NCI-H69 (cell line): Measurements from ENCODE around the gene PIGL.
"Not testable (repeated sequence)": the region's sequence is repeated elsewhere in the genome, so short reads cannot be mapped to it uniquely, and the experiment has no call there.

Source experiments
- DNase-seq: peaks from one replicate; lab custom pipeline; 2025; lab: John Stamatoyannopoulos, UW

PIGL gene

DNA sequence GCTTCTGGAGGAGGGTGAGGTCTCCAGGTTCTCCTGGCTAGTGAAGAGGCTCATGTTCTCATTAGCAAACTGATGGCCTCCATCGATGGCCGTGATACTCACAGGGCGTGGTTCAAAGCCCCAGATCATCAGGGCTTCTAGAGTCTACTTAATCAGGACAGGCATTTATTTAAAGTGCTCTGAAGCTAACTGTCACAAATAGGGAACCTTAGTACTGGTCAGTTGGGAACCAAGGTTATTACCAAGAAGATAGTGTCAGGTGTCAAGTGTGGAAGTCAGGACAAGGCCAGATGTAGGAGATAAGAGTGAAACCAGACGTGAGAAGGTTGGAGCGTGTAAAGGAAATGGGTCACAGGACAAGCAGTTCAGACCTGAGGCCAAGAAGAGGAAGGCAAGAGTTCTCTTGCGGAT, 56.9 kb downstream of the PIGL start:
- DNase-seq: no peak

DNA sequence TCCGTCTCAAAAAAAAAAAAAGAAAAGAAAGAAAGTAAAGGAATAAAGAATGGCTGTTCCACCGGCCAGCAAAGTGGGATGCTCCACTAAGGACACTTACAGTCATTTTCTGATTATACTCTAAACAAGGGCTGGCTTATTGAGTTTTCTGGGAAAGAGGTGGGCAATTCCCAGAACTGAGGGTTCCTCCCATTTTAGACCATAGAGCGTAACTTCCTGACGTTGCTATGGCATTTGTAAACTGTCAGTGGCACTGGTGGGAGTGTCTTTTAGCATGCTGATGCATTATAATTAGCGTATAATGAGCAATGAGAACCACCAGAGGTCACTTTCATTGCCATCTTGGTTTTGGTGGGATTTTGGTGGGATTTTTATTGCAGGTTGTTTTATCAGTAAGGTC, 58.0 kb downstream of the PIGL start:
- no peak for DNase-seq

DNA sequence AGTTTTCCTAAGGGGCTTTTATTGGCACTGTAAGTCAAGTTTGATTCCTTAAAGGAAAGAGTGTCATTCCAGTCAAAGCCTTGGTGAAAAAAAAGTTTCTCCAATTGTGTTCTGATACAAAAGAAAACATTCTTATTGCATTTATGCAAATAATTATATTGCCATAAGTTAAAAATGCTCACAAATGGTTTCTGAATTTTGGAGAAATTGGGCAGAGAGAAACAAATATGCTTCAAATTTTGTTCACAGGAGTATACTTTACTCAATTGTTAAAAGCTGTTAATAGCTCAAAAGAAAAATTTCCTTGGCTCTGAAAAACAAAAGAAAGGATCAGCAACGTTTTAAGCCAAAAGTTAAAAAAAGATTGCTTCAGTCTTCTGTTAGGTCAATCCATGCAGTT, 60.2 kb downstream of the PIGL start:
- DNase-seq: no peak

DNA sequence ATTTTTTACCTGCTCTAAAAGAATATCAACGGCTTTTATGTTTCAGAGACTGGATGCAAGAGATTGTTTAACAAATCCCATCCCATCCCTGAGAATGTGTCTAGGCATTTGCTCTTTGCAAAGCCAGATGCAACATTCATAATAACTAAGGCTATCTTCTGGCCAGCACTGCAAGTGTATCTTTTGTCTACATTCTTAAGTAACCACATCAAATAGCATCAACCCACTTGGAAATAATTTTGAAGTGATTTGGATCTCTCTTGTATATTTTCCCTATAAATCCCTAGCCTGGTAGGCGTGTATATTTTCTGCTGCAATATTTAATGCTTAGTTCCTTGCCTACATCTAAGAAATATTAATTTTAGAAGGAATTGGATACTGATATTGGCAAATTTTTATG, 64.3 kb downstream of the PIGL start:
- DNase-seq: no peak

DNA sequence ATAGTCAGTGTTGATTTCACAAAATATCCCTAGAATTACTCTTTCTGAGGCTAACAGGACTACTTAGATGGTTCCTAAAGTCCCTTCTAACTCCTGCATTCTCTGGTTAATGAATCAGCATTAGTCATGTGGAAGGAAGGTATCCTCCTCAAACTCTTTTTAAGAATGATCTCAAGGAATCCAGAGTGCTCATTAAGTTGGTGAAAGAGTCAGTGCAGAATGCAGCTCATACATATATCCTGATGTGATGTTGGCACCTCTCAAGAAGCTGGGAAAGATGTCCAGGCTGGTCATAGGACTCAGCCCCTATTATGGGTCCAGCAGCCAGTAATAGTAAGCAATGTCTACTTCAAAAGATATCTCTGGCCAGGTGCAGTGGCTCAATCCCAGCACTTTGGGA, 65.5 kb downstream of the PIGL start:
- DNase-seq: no peak

DNA sequence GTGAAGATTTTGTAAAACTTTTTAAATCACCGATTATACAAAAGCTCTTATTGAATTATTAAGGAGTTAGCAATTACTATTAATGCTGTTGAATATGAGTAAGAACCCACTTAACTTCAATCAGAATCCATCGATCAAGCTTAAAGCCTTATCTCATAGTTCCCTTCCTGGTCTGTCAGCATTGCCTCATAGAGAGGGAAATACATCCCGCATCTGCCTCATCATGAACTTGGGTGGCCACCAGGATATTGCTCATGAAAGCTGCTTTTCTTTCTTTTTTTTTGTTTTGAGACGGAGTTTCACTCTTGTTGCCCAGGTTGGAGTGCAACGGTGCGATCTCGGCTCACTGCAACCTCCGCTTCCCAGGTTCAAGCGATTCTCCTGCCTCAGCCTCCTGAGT, 66.7 kb downstream of the PIGL start:
- no peak for DNase-seq

DNA sequence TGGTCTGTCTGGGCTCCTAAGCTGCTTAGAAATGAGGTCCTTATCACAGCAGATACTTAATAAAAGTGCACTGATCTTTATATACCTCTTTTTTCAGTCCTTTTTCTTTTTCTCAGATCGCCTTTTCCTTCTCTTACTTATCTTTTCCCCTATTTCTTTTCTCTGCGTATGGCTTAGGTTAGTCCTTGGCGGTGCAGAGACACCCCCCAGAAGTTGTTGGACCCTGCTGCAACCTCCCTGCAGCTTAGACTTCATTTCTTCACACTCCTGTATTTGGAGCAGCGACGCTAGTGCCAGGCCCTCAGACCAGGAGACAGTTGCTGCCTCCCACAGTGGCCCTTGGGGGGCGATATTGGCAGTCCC, 68.6 kb downstream of the PIGL start:
- no peak for DNase-seq

DNA sequence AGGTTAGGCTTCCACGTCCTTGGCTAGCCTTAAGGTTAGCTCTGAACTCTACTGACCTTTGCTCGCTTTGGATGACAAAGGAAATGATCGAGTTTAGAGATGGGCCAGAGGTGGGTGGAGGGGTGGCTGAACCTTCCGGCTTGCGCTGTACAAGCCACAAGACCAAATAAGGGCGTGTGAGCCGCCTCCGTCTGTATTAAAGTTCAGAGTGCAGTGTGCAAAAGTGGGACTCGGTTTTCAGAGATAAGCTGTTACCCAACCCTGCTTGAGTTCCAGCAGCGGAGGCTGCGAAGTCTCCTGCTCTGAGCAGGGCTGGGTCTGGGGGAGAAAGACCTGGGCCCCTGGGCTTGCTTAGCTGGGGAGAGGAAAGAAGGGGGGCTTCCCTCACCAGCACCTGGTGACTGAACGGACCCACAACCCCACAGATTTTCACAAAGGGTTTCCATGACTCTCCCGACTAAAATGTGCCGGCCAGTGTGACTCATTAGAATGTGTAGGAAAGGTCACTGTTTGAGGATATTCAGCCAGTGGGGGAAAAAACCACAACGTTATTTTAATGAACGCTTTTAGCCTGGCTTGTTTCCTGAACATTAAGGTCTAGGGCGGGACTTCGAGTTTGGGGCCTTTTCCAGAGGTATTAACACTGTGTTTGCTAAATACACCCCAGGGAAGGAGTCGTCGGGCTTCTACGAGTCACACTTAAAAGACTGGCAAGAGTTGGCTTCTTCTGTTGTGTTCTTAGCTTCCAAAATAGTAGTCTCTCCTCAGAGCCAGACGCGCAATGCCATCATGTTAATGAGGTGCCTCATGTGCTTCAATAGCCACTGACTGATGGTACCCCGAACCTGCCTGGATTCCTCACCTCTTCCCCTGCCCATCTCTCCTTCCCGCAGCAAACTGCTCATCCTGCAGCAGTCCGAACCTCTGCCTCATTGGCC, 69.3 kb downstream of the PIGL start:
- DNase-seq: no peak

DNA sequence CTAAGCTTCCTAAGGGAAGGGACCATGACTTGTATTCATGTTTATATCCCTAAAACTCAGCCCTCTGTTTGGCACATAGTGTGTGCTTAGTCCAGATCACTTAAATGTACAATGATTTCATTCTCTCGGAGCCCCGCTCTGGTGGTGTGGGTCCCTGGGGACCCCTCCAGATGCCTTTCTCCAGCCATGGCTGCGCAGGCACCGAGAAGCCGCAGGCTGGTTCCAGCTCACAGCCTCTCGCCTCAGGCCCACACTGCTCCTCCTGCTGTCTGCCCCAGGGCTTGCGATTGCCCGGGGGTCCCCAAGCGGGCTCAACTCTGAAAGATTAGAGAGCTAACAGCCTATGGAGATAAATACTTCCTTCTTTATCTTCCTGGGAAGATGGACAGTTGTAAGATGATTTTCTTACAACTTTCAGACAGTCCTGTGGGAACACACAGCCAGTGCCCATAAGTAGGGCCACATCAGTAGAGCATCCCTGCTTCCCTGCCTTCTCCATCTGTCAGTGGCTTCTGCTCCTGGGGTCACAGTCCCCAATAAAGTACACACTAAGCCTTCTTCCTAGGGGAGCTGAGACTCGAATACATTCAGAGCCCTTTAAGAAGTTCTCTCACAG, 70.0 kb downstream of the PIGL start:
- DNase-seq: no peak

DNA sequence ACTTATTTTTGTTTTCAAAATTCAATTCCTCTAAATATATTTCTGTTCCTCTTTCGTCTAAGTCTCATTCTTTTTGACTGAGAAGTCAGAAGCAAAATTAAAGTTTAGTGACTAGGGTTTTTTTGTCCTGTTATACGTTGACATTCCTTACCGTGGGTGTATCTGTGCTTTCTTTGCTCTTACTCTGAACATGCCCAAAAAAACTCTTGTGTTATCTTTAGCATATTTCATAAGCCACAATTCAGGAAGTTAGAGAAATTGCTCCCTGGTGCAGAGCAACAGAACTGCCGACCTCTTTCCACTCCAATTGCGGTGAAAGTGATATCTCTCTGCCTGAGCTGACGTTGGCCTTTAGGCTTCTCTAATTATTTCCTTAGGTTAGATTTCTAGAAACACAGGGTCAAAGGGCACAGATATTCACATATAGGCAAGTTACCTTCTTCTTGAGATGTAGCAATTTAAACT, 70.6 kb downstream of the PIGL start:
- no peak for DNase-seq

DNA sequence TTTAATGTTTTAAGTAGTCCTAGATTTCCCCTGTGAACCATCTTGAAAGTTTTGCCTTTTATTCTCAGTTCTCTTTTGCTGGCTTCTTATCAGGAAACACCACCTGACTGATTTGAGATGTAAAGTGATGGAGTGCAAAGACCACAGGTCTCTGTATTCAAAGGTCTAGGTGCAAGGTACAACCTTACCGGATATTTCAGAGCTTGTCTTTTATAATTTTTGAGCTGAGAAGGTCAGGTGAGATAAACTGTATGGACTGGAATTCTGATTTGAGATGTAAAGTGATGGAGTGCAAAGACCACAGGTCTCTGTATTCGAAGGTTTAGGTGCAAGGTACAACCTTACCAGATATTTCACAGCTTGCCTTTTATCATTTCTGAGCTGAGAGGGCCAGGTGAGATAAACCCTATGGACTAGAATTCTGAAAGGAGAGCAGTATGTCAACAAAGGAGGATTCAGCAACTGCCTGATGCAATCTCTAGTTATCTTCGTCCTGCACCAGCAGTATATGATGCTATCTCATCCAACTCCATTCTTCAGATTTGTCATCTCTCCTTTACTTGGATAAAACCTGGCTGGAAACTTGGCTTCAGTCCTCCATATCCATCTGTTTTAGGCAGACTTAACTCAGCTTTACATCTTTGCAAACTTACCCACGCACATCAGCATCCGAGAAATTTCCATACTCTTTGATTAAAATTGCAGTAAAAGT, 72.0 kb downstream of the PIGL start:
- no peak for DNase-seq

DNA sequence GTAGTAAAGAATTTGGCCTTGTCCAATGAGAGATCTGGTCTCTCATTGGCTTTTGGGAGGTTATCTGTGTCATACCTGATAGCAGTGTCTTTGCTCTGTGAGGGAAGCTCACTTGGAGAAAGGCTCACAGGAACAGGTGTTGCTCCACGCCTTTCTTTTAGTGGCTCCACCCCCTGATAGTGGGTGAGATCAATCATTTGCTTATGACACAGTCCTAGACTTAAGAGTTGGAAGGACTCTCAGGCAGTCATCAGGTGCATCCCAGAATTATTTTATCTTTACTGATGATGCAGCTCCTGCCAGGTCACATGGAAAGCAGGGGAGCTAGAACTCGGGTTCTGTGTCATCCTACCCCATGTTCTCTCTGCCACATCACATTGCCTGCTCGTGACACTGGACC, 76.9 kb downstream of the PIGL start:
- DNase-seq: no peak

DNA sequence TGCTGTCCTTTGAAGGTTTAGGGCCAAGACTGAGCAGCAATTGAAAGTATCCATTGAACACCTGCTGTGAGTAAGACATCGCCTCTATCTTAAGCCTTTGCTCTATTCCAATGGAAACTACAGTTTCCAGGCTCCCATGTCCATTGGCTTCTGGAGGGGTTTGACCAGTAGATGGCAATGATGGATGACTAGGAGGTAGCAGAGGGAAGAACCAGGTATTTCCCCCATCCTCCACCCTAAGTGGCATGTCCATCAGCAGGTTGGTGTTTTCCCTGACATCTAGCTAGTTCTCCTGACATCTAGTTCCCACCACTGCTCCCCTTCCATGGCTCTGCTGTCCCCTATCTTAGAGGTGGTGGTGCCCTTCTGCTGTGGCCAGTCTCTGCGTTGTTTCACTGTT, 77.5 kb downstream of the PIGL start:
- no peak for DNase-seq

DNA sequence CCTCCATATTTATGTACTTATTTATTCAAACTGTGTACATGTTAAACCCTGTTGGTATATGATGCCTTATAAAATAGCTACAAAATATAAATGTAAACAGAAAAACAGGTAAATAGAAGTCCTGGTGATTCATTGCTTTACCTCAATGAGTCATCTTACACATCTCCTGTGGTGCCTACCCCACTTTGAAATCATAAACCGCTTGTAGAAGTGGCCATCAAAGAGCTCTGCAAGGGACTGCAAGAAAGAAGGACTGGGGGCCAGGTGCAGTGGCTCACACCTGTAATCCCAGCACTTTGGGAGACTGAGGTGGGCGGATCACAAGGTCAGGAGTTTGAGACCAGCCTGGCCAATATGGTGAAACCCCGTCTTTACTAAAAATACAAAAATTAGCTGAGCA, 79.1 kb downstream of the PIGL start:
- not testable (repeated sequence) for DNase-seq

DNA sequence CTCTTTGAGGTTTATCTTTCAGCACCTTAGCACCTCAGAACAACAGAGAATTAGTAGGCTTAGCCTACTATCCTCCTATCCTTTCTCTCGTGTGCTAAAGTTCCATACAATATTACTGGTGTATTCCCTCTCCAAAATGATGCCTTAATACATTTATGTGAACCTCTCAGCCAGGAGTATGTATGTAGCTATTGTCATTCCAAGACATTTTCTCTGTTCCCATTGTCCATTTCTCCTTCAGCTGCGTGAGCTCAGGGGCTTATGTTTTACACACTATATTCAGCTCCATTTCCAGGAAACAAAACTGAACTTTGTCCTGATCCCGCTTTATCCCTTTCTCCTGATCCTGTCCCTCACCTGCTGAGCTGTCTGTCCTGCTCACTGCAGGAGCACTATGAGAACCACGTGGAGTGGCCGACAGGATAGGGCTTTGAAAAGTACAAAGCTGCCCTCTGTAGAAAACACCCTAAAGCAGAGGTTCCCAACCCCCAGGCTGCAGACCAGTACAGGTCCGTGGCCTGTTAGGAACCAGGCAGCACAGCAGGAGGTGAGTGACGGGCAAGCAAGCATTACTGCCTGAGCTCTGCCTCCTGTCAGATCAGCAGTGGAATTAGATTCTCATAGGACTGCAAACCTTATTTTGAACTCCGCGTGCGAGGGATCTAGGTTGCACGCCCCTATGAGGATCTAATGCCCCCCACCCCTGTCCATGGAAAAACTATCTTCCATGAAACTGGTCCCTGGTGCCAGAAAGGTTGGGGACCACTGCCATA, 80.5 kb downstream of the PIGL start:
- no peak for DNase-seq

DNA sequence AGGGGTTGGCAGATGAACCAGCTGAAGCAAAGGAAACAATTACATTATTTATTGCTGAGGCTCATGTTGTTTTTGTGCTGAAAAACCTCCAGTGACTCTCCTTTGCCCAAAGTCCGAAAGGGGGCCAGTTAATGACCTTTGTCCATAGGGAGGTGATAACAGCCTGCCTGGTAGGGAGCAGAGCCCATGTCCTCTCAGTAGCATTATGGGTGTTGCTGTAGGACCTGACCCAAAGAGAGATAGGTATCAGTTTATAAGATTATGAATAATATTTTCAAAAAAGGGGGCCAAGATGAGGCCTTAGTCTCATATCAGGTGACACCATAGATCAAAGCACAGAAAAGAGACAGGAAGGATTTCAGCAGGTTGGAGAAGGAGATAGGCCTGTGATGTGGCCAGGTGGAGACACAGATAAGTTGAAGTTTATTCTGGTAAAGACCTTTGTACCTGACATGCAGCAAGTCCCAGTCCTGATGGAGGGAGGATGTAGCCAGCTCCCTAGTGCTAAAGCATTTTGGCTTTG, 81.2 kb downstream of the PIGL start:
- no peak for DNase-seq

DNA sequence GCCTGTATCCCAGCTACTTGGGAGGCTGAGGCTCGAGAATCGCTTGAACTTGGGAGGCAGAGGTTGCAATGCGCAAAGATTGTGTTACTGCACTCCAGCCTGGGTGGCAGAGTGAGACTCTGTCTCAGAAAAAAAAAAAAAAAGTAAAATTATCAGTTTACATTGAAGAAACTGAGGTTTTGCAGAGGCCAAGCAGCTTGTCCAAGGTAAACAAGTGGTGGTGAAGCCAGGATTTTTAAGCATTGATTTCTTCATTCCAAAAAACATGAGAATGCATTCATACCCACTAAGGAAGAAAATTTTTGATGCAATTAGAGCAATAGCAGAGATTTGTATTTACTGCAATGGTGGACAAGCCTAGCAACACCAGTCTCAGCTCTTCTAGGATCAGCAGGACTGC, 83.5 kb downstream of the PIGL start:
- no peak for DNase-seq

DNA sequence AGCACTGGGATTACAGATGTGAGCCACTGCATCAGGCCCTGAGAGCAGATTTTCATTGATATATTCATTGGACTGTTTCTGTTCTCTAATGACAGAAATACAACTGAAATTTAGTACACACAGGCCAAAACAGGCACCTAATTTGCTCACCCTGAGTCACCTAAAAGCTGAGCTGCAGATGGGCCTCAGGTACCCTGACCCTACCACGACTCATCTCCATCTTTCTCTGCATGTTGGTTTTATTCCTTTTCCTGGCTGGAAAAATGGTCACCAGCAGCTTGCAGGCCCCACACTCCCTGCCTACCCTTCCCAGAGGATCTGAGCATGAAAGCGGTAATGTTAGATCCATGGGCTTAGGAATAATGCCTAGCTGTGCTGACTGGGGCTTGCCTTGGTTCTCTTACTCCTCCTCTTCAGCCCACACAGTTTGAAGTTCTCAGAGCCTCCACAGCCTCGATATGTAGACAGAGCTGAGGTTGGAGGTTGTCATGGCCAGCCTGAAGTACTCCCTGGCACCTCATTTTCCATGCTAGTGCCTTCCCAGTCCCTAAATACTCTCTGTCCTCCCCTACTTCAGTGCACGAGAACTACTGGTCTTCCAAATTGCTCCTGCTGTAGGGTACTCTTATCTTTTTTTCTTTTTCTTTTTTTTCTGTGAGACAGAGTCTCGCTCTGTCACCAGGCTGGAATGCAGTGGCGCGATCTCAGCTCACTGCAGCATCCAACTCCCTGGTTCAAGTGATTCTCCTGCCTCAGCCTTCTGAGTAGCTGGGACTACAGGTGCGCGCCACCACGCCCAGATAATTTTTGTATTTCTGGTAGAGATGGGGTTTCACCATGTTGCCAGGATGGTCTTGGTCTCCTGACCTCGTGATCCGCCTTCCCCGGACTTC, 85.2 kb downstream of the PIGL start:
- no peak for DNase-seq

DNA sequence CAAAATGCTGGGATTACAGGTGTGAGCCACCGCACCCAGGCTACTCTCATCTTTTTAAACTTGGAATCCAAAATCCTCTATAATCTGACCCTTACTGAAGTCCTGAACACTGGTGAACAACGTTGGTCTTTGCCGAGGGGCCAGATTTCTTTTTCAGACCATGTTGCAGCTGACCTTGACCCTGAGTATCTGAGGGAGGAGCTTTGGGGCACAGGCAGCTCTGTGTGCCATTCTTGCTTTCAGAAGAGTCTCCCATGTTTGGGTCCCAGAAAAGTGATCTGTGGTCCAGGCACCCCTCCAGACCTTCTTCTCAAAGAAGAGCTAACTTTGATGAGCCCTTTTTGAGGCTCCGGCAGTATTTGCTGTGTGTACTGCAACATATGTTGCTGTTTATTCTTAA, 85.8 kb downstream of the PIGL start:
- no peak for DNase-seq

DNA sequence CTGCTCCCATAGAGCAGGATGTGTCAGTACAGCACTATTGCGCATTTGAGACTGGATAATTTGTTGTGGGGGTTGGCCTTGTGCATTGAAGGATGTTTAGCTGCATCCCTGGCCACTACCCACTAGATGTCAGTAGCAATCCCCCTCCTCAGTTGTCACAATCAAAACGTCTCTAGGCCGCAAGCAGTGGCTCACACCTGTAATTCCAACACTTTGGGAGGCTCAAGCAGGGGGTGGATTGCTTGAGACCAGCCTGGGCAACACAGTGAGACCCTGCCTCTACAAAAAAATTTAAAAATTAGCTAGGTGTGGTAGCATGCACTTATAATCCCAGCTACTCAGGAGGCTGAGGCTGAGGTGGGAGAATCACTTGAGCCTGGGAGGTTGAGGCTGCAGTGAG, 87.8 kb downstream of the PIGL start:
- DNase-seq: peak; percentile 36

DNA sequence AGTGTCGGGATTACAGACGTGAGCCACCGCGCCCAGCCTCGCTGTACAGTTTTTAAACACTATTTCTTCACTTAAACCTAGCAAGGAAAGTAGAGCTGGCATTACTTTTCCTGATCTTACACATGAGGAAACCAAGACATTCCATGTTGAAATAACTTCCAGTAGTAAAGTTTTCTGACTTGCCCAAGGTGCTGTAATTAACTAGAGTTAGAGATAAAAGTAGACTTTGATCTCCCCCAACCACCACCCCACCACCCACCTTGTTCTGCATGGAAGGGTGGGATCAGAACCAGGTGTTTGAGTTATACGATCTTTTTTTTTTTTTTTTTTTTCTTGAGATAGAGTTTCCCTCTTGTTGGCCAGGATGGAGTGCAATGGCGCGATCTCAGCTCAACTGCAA, 89.2 kb downstream of the PIGL start:
- DNase-seq: no peak
